Stimulated activated naive B cell treated with anti-CD40 and anti-IgM and Interleukin-4, amounts not matched to agents 10 μg/mL and 1 μg/mL and 100 μg/mL, for 72 hours (primary cell): ENCODE measurements around the gene ZNF280C.

Experiments used
- ATAC-seq, 2 donors: fragments of 150-1000 bp; cut with Tn5 transposase; replicated peaks; 2 replicates each; pipeline ENCODE4 v1.10.0; 2021; ENCODE audit warnings: moderate library complexity in 1 of 2
- DNase-seq: peaks from one replicate; pipeline ENCODE4 v3.0.0; 2021
- H3K27ac Mint-ChIP-seq: one replicate; pipeline ENCODE4 v1.8.0; 2022; ENCODE audit warnings: mild to moderate bottlenecking, mixed read lengths
- H3K27me3 Mint-ChIP-seq, 2 donors: one replicate each; pipeline ENCODE4 v1.8.0; 2022; ENCODE audit warnings: mixed read lengths in 2 of 2
- H3K36me3 Mint-ChIP-seq, 2 donors: one replicate each; pipeline ENCODE4 v1.8.0; 2022; ENCODE audit warnings: mixed read lengths in 2 of 2, mild to moderate bottlenecking in 1 of 2
- H3K4me1 Mint-ChIP-seq, 2 donors: one replicate each; pipeline ENCODE4 v1.8.0; 2022; ENCODE audit warnings: mixed read lengths in 2 of 2, mild to moderate bottlenecking in 1 of 2
- H3K4me3 Mint-ChIP-seq, 2 donors: one replicate each; pipeline ENCODE4 v1.8.0; 2022; ENCODE audit warnings: mild to moderate bottlenecking in 2 of 2, mixed read lengths in 2 of 2, moderate library complexity in 1 of 2
- H3K9me3 Mint-ChIP-seq, 2 donors: one replicate each; pipeline ENCODE4 v1.8.0; 2022; ENCODE audit warnings: mixed read lengths in 2 of 2, mild to moderate bottlenecking in 1 of 2

ZNF280C gene

DNA sequence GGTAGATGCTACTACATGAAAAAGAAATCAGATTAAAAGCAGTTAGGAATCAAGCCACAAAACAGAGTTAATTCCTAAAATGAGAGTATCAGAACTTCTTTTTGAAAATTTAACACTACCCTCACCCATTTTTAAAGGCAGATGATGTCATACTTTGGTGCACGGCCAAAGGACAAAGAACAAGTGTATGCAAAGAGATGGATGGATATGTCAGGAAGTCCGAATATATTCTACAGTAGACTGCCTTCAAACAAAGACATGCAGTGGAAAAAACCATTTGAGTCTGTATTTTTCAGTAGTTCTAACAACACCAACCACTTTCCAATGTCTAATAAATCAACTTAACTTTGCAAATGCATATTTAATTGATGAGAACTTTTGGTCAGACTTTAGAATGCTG lies 105.3 kb downstream of the ZNF280C start:
- Mint-ChIP-seq H3K36me3 (peaks cover 0 to 3% of the 10 kb centered on the region in 2 donors), H3K4me3 (no peak overlapping the region), H3K27me3 (no peaks in the 10 kb centered on the region), H3K4me1 (peaks cover 5 to 12% of the 10 kb centered on the region in 2 donors), H3K27ac (no peak overlapping the region), H3K9me3 (no peaks in the 10 kb centered on the region)
- ATAC-seq, result no peak
- DNase-seq, result no peak

DNA sequence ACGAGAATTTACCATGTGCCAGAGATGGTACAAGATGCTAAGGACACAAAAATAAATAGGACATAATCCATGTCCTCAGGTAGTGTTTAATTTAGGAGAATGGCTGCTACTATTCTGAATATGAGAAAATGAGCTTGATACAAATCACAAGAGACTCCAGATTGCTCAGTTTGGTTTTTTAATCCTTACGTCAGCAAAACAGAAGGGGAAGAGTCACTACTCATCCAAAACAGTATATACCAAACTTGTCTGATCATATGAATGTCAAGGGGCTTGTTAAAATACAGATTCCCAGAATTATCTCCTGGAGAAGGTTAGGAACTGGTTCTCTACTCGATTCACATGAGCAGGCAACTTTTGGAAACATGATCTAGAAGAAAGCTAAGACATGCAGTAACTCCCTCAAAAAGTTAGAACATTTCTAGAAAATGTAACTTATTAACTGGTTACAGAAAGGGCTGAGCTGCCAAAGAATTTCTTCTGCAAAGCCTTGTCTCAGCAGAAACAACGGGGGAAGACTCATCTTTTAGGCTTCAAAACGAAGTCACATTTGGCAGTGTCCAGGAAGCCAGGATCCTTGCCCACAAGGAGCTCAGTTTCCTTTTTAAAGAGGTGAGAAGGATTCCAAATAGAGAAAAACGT lies 106.5 kb downstream of the ZNF280C start:
- H3K4me1 Mint-ChIP-seq, result peaks cover 5 to 12% of the 10 kb centered on the region in 2 donors
- no peak overlapping the region for H3K4me3 Mint-ChIP-seq
- no peaks in the 10 kb centered on the region for H3K9me3 Mint-ChIP-seq
- no peaks in the 10 kb centered on the region for H3K27me3 Mint-ChIP-seq
- ATAC-seq (no peak), DNase-seq (no peak)
- H3K36me3 Mint-ChIP-seq, result peaks cover 0 to 3% of the 10 kb centered on the region in 2 donors
- H3K27ac Mint-ChIP-seq, result no peak overlapping the region

DNA sequence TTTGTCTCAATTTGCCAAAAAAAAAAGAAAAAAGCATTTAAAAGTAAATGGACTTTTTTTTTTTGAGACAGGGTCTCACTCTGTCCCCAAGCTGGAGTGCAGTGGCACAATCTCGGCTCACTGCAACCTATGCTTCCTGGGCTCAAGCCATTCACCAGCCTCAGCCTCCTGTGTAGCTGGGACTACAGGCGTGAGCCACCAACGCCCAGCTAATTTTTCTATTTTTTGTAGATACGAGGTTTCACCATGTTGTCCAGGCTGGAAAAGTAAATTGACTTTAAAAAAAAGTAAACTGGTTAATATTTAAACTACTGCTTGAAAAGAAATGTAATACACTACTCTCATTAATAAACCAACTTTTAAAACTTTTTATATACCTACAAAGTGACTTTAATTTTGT lies 108.9 kb downstream of the ZNF280C start:
- no peak for ATAC-seq
- H3K36me3 Mint-ChIP-seq, result peaks cover 3% of the 10 kb centered on the region in 2 donors
- no peaks in the 10 kb centered on the region for H3K9me3 Mint-ChIP-seq
- H3K4me1 Mint-ChIP-seq, result peaks cover 0 to 3% of the 10 kb centered on the region in 2 donors
- no peak overlapping the region for H3K27ac Mint-ChIP-seq
- no peak for DNase-seq
- no peaks in the 10 kb centered on the region for H3K27me3 Mint-ChIP-seq
- no peak overlapping the region for H3K4me3 Mint-ChIP-seq

DNA sequence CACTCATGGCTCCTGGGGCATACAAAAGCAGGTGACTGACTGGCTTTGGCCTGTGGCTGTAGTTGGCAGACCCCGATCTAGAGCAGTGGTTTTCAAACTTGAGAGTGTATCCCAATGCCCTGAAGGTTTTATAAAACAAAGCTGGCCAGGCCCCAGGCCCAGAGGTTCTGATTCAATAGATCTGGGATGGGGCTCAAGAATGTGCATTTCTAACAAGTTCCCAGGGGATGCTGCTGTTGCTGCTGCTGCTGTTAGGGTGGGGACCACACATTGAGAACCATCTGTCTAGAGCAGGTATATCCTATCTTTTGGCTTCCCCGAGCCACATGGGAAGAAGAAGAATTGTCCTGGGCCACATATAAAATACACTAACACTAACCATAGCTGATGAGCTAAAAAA lies 110.4 kb downstream of the ZNF280C start:
- H3K4me3 Mint-ChIP-seq, result no peak overlapping the region
- no peaks in the 10 kb centered on the region for H3K9me3 Mint-ChIP-seq
- H3K36me3 Mint-ChIP-seq, result peaks cover 3% of the 10 kb centered on the region in 2 donors
- H3K4me1 Mint-ChIP-seq, result no peaks in the 10 kb centered on the region
- H3K27ac Mint-ChIP-seq, result no peak overlapping the region
- no peak for DNase-seq
- H3K27me3 Mint-ChIP-seq, result no peaks in the 10 kb centered on the region
- ATAC-seq, result no peak

DNA sequence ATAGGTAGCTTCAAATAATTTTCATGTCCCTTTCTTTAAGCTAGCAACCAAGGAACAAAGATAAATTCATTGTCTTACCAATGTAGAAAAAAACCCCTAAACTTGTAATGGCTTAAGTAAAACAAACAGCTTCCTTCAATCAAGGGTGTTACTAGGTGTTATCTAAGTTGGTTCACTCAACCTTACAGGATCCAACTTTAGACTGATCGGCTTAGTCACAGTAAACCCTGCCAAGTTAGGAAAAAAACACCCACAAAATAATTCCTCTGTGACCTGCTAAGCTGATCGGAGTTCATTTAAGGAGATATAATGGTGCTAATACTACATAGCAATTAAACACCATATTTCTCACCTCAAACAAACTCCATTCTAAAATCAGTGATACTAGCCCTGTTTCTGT lies 113.1 kb downstream of the ZNF280C start:
- no peak for ATAC-seq
- H3K27me3 Mint-ChIP-seq, result no peaks in the 10 kb centered on the region
- H3K4me1 Mint-ChIP-seq, result no peaks in the 10 kb centered on the region
- H3K9me3 Mint-ChIP-seq, result no peaks in the 10 kb centered on the region
- no peak overlapping the region for H3K27ac Mint-ChIP-seq
- no peak for DNase-seq
- H3K4me3 Mint-ChIP-seq, result no peak overlapping the region
- H3K36me3 Mint-ChIP-seq, result peaks cover 3 to 5% of the 10 kb centered on the region in 2 donors
